Islet of Langerhans (tissue), 1 donor: Measurements from ENCODE around the gene TSPAN9.

Source experiments
- FAIRE-seq: peaks from one replicate; lab custom pipeline; 2011; peaks lifted over from hg19 to GRCh38; lab: Jason Lieb, UNC

The TSPAN9 gene

GRCh38 chr12:3078086-3078820 is 1.1 kb downstream of the TSPAN9 start:
- FAIRE-seq, result no peak

- no peak for FAIRE-seq
These were observed 3.9 kb downstream of the TSPAN9 start for GRCh38 chr12:3081091-3081490.

- FAIRE-seq, result no peak
These were observed 4.7 kb downstream of the TSPAN9 start for GRCh38 chr12:3081886-3082285.

GRCh38 chr12:3083241-3083920 is 6.2 kb downstream of the TSPAN9 start:
- no peak for FAIRE-seq

- FAIRE-seq, result no peak
These were observed 6.8 kb downstream of the TSPAN9 start for GRCh38 chr12:3083921-3084347.

GRCh38 chr12:3084742-3085141 is 7.6 kb downstream of the TSPAN9 start:
- FAIRE-seq, result no peak

- no peak for FAIRE-seq
These were observed 8.4 kb downstream of the TSPAN9 start for GRCh38 chr12:3085341-3086139.

GRCh38 chr12:3086211-3086610 is 9.0 kb downstream of the TSPAN9 start:
- FAIRE-seq, result no peak

- FAIRE-seq, result no peak
These were observed 9.6 kb downstream of the TSPAN9 start for GRCh38 chr12:3086729-3087323.

GRCh38 chr12:3087758-3088650 is 10.8 kb downstream of the TSPAN9 start:
- FAIRE-seq, result no peak

GRCh38 chr12:3089588-3089987 is 12.4 kb downstream of the TSPAN9 start:
- FAIRE-seq, result no peak

GRCh38 chr12:3090240-3091037 is 13.3 kb downstream of the TSPAN9 start:
- FAIRE-seq, result no peak

- FAIRE-seq, result no peak
These were observed 13.8 kb downstream of the TSPAN9 start for GRCh38 chr12:3091038-3091319.

GRCh38 chr12:3091382-3092241 is 14.4 kb downstream of the TSPAN9 start:
- no peak for FAIRE-seq

GRCh38 chr12:3092764-3093163 is 15.6 kb downstream of the TSPAN9 start:
- no peak for FAIRE-seq

GRCh38 chr12:3097186-3097804 is 20.1 kb downstream of the TSPAN9 start:
- no peak for FAIRE-seq

- no peak for FAIRE-seq
These were observed 20.7 kb downstream of the TSPAN9 start for GRCh38 chr12:3097836-3098235.

- no peak for FAIRE-seq
These were observed 21.3 kb downstream of the TSPAN9 start for GRCh38 chr12:3098436-3098835.

- no peak for FAIRE-seq
These were observed 22.0 kb downstream of the TSPAN9 start for GRCh38 chr12:3099146-3099545.
